GM23338 (cell line): ENCODE data around the gene ESRP2. TPM values are rescaled to one million over a fixed set of nuclear protein-coding genes. Genes with fewer than 3 reads are reported as not detected.
A peak's percentile ranks its signal among the peaks of the same experiment; 100 is the strongest.

Source experiments
- ATAC-seq: fragments of 200-7000 bp; cut with Tn5 transposase; 3 replicates; pipeline ENCODE4 v1.9.1; 2020
- DNase-seq: peaks from one replicate; pipeline ENCODE4 v3.0.0-alpha.2; 2015; ENCODE audit warnings: low spot score
- H2AFZ ChIP-seq: fragments of 200-600 bp; sonication (generic); 2 replicates; pipeline ENCODE4 v1.8.0; 2016; ENCODE audit warnings: antibody characterized with exemption, mild to moderate bottlenecking, moderate library complexity
- H3F3A ChIP-seq: fragments of 200-600 bp; sonication (generic); replicated peaks from 2 replicates; pipeline ENCODE4 v1.8.0; 2017; ENCODE audit warnings: antibody characterized with exemption, mixed run types, low read depth
- H3K27ac ChIP-seq: fragments of 200-600 bp; sonication (generic); 2 replicates; pipeline ENCODE4 v1.6.1; 2016; ENCODE audit warnings: low read depth
- H3K27me3 ChIP-seq: fragments of 200-600 bp; sonication (generic); 2 replicates; pipeline ENCODE4 v1.8.0; 2016; ENCODE audit warnings: mild to moderate bottlenecking, mixed run types, moderate library complexity; ENCODE audit not compliant: insufficient read depth
- H3K36me3 ChIP-seq: fragments of 200-600 bp; sonication (generic); 2 replicates; pipeline ENCODE4 v1.8.0; 2016; ENCODE audit warnings: mild to moderate bottlenecking; ENCODE audit not compliant: insufficient read depth
- H3K4me1 ChIP-seq: fragments of 200-600 bp; sonication (generic); 2 replicates; pipeline ENCODE4 v1.8.0; 2016; ENCODE audit warnings: mild to moderate bottlenecking, moderate library complexity; ENCODE audit not compliant: insufficient read depth
- H3K4me2 ChIP-seq: fragments of 200-600 bp; sonication (generic); 2 replicates; pipeline ENCODE4 v1.7.1; 2017; ENCODE audit warnings: mixed run types
- H3K4me3 ChIP-seq: fragments of 200-600 bp; sonication (generic); 2 replicates; pipeline ENCODE4 v1.6.1; 2016; ENCODE audit warnings: mixed run types
- H3K79me2 ChIP-seq: fragments of 200-600 bp; sonication (generic); replicated peaks from 2 replicates; pipeline ENCODE4 v1.8.0; 2017; ENCODE audit warnings: mild to moderate bottlenecking; ENCODE audit not compliant: insufficient read depth
- H3K9me2 ChIP-seq: fragments of 200-600 bp; sonication (generic); 2 replicates; pipeline ENCODE4 v1.8.0; 2017; ENCODE audit not compliant: insufficient read depth
- H4K20me1 ChIP-seq: fragments of 200-600 bp; sonication (generic); replicated peaks from 2 replicates; pipeline ENCODE4 v1.8.0; 2017; ENCODE audit warnings: mild to moderate bottlenecking; ENCODE audit not compliant: insufficient read depth
- H3K27ac Mint-ChIP-seq: 2 replicates; pipeline ENCODE4 v1.8.0; 2020; ENCODE audit warnings: inconsistent platforms, mild to moderate bottlenecking, moderate library complexity, mixed read lengths
- H3K27me3 Mint-ChIP-seq: 3 replicates; pipeline ENCODE4 v1.8.0; 2022; ENCODE audit warnings: low read depth, mild to moderate bottlenecking, moderate library complexity, mixed read lengths, inconsistent platforms; ENCODE audit not compliant: insufficient read depth, poor library complexity
- H3K36me3 Mint-ChIP-seq: 3 replicates; pipeline ENCODE4 v1.8.0; 2021; ENCODE audit warnings: low read depth, mild to moderate bottlenecking, inconsistent platforms, moderate library complexity, mixed read lengths
- H3K4me1 Mint-ChIP-seq: 3 replicates; pipeline ENCODE4 v1.8.0; 2020; ENCODE audit warnings: mild to moderate bottlenecking, inconsistent platforms, mixed read lengths
- H3K4me3 Mint-ChIP-seq: 3 replicates; pipeline ENCODE4 v1.8.0; 2021; ENCODE audit warnings: moderate library complexity, mild to moderate bottlenecking, inconsistent platforms, mixed read lengths
- H3K9me3 Mint-ChIP-seq: 3 replicates; pipeline ENCODE4 v1.8.0; 2020; ENCODE audit warnings: moderate library complexity, mild to moderate bottlenecking, inconsistent platforms, mixed read lengths
- CREB1 ChIP-seq: fragments of 250-450 bp; sonication (Bioruptor Pico); IDR thresholded peaks from 2 replicates; pipeline ENCODE4 v1.5.0; 2020; ENCODE audit warnings: low read depth, mild to moderate bottlenecking, moderate library complexity
- EZH2 ChIP-seq: fragments of 200-600 bp; sonication (generic); IDR thresholded peaks from one replicate; pipeline ENCODE4 v1.8.0; 2017; ENCODE audit warnings: antibody characterized with exemption, mild to moderate bottlenecking, low read depth; ENCODE audit not compliant: unreplicated experiment
- EZH2phosphoT487 ChIP-seq: fragments of 200-600 bp; sonication (generic); IDR thresholded peaks from one replicate; pipeline ENCODE4 v1.8.1; 2018; ENCODE audit warnings: antibody characterized with exemption; ENCODE audit not compliant: unreplicated experiment
- JUNB ChIP-seq: IDR thresholded peaks from one replicate; pipeline ENCODE4 v1.6.1; 2016; ENCODE audit warnings: antibody characterized with exemption; ENCODE audit not compliant: unreplicated experiment
- NANOG ChIP-seq: IDR thresholded peaks from 2 replicates; pipeline ENCODE4 v1.6.1; 2016; ENCODE audit warnings: antibody characterized with exemption, borderline replicate concordance
- POLR2AphosphoS5 ChIP-seq: IDR thresholded peaks from 2 replicates; pipeline ENCODE4 v1.6.1; 2016; ENCODE audit warnings: antibody characterized with exemption, low read depth
- REST ChIP-seq: IDR thresholded peaks from one replicate; pipeline ENCODE4 v1.6.1; 2018; ENCODE audit warnings: antibody characterized with exemption; ENCODE audit not compliant: unreplicated experiment
- STAT1 ChIP-seq: IDR thresholded peaks from one replicate; pipeline ENCODE4 v1.6.1; 2016; ENCODE audit warnings: antibody characterized with exemption; ENCODE audit not compliant: unreplicated experiment
- ZNF114 ChIP-seq: fragments of 250-450 bp; sonication (Bioruptor Pico); IDR thresholded peaks from 2 replicates; pipeline ENCODE4 v1.5.0; 2020; ENCODE audit warnings: mild to moderate bottlenecking, moderate library complexity
- ZNF331 ChIP-seq: fragments of 250-450 bp; sonication (Bioruptor Pico); IDR thresholded peaks from 2 replicates; pipeline ENCODE4 v1.5.0; 2020; ENCODE audit warnings: low read depth, mild to moderate bottlenecking, moderate library complexity
- long read RNA-seq: library from polyadenylated mRNA; unstranded; transcript quantifications from one replicate; pipeline ENCODE4 v2.0.0, GENCODE V29; 2020; ENCODE audit not compliant: unreplicated experiment
- polyA plus RNA-seq: library from polyadenylated mRNA; unstranded; fragments of >200 nt; fragmentation: Nextera tagmentation; extraction: Ambion mirVana; gene quantifications from 2 replicates; pipeline ENCODE4 v1.2.1, GENCODE V29; 2016
- total RNA-seq: library from RNA; depleted of rRNA; stranded (reverse); fragments of >200 nt; shearing (Covaris generic); gene quantifications from 2 replicates; pipeline ENCODE4 v1.2.3, GENCODE V29; 2014; rRNA removed
- TF ChIP-seq, protein P1 (sequence below), 2 experiments: fragments of 200-600 bp in 1 of 2; sonication (generic) in 1 of 2; conservative IDR thresholded peaks; 2 replicates each; pipeline versions ENCODE4 v1.5.1 to v1.6.1; 2016 to 2017; ENCODE audit warnings: antibody characterized with exemption in 2 of 2, low read depth in 2 of 2, mild to moderate bottlenecking in 2 of 2, moderate library complexity in 1 of 2
- TF ChIP-seq, protein P2 (sequence below): IDR thresholded peaks from 2 replicates; pipeline ENCODE4 v1.6.1; 2016; ENCODE audit warnings: antibody characterized with exemption
- TF ChIP-seq, protein P3 (sequence below): fragments of 250-450 bp; sonication (Bioruptor Pico); IDR thresholded peaks from 2 replicates; pipeline ENCODE4 v1.5.0; 2020; ENCODE audit warnings: mild to moderate bottlenecking, moderate library complexity

ESRP2 gene
- total RNA-seq (42.7 and 44.0 TPM in 2 replicates), polyA plus RNA-seq (16.2 TPM in 2 replicates)
- long read RNA-seq, partial matches to known transcripts: 3 of 5 reads
- long read RNA-seq, other reads (novel, unspliced or antisense): 0 of 5 reads

- peaks cover 3% of the 10 kb centered on the region; the same call in 1 of the 2 replicates for H3K27me3 ChIP-seq
- peaks cover 22% of the 10 kb centered on the region for H3K36me3 Mint-ChIP-seq
- H3F3A ChIP-seq: peaks cover 18% of the 10 kb centered on the region
- peaks cover 22% of the 10 kb centered on the region for H3K27me3 Mint-ChIP-seq
- H3K36me3 ChIP-seq: 0 out of 2 replicates have a peak, but pooled peaks cover 4% of the 10 kb centered on the region
- peak within 1 kb of the TSS; percentile 99 for H3K27ac ChIP-seq
- peak within 1 kb of the TSS; percentile 97 for H3K27ac Mint-ChIP-seq
- H3K4me1 ChIP-seq: peaks cover 17% of the 10 kb centered on the region
- TF ChIP-seq NANOG: no peak
- no peak for TF ChIP-seq REST
- TF ChIP-seq CREB1 (CRISPR knock-in tag): no peak
- TF ChIP-seq, protein P1, sequence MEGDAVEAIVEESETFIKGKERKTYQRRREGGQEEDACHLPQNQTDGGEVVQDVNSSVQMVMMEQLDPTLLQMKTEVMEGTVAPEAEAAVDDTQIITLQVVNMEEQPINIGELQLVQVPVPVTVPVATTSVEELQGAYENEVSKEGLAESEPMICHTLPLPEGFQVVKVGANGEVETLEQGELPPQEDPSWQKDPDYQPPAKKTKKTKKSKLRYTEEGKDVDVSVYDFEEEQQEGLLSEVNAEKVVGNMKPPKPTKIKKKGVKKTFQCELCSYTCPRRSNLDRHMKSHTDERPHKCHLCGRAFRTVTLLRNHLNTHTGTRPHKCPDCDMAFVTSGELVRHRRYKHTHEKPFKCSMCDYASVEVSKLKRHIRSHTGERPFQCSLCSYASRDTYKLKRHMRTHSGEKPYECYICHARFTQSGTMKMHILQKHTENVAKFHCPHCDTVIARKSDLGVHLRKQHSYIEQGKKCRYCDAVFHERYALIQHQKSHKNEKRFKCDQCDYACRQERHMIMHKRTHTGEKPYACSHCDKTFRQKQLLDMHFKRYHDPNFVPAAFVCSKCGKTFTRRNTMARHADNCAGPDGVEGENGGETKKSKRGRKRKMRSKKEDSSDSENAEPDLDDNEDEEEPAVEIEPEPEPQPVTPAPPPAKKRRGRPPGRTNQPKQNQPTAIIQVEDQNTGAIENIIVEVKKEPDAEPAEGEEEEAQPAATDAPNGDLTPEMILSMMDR (conservative IDR thresholded peaks at IDR 0.05; ENCODE audit: low read depth in 2 of 2): no peak
- TF ChIP-seq, protein P2, sequence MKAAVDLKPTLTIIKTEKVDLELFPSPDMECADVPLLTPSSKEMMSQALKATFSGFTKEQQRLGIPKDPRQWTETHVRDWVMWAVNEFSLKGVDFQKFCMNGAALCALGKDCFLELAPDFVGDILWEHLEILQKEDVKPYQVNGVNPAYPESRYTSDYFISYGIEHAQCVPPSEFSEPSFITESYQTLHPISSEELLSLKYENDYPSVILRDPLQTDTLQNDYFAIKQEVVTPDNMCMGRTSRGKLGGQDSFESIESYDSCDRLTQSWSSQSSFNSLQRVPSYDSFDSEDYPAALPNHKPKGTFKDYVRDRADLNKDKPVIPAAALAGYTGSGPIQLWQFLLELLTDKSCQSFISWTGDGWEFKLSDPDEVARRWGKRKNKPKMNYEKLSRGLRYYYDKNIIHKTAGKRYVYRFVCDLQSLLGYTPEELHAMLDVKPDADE: no peak
- TF ChIP-seq, protein P3, sequence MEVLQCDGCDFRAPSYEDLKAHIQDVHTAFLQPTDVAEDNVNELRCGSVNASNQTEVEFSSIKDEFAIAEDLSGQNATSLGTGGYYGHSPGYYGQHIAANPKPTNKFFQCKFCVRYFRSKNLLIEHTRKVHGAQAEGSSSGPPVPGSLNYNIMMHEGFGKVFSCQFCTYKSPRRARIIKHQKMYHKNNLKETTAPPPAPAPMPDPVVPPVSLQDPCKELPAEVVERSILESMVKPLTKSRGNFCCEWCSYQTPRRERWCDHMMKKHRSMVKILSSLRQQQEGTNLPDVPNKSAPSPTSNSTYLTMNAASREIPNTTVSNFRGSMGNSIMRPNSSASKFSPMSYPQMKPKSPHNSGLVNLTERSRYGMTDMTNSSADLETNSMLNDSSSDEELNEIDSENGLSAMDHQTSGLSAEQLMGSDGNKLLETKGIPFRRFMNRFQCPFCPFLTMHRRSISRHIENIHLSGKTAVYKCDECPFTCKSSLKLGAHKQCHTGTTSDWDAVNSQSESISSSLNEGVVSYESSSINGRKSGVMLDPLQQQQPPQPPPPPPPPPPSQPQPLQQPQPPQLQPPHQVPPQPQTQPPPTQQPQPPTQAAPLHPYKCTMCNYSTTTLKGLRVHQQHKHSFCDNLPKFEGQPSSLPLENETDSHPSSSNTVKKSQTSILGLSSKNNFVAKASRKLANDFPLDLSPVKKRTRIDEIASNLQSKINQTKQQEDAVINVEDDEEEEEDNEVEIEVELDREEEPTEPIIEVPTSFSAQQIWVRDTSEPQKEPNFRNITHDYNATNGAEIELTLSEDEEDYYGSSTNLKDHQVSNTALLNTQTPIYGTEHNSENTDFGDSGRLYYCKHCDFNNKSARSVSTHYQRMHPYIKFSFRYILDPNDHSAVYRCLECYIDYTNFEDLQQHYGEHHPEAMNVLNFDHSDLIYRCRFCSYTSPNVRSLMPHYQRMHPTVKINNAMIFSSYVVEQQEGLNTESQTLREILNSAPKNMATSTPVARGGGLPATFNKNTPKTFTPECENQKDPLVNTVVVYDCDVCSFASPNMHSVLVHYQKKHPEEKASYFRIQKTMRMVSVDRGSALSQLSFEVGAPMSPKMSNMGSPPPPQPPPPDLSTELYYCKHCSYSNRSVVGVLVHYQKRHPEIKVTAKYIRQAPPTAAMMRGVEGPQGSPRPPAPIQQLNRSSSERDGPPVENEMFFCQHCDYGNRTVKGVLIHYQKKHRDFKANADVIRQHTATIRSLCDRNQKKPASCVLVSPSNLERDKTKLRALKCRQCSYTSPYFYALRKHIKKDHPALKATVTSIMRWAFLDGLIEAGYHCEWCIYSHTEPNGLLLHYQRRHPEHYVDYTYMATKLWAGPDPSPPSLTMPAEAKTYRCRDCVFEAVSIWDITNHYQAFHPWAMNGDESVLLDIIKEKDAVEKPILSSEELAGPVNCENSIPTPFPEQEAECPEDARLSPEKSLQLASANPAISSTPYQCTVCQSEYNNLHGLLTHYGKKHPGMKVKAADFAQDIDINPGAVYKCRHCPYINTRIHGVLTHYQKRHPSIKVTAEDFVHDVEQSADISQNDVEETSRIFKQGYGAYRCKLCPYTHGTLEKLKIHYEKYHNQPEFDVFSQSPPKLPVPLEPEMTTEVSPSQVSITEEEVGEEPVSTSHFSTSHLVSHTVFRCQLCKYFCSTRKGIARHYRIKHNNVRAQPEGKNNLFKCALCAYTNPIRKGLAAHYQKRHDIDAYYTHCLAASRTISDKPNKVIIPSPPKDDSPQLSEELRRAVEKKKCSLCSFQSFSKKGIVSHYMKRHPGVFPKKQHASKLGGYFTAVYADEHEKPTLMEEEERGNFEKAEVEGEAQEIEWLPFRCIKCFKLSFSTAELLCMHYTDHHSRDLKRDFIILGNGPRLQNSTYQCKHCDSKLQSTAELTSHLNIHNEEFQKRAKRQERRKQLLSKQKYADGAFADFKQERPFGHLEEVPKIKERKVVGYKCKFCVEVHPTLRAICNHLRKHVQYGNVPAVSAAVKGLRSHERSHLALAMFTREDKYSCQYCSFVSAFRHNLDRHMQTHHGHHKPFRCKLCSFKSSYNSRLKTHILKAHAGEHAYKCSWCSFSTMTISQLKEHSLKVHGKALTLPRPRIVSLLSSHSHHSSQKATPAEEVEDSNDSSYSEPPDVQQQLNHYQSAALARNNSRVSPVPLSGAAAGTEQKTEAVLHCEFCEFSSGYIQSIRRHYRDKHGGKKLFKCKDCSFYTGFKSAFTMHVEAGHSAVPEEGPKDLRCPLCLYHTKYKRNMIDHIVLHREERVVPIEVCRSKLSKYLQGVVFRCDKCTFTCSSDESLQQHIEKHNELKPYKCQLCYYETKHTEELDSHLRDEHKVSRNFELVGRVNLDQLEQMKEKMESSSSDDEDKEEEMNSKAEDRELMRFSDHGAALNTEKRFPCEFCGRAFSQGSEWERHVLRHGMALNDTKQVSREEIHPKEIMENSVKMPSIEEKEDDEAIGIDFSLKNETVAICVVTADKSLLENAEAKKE: no peak
- no peak for TF ChIP-seq EZH2phosphoT487
- no peak for TF ChIP-seq ZNF114 (CRISPR knock-in tag)
- no peak for TF ChIP-seq STAT1
- no peak for TF ChIP-seq JUNB
- no peak for TF ChIP-seq POLR2AphosphoS5
- TF ChIP-seq EZH2: no peak
- no peak for TF ChIP-seq ZNF331 (CRISPR knock-in tag)
- ATAC-seq (no peak), DNase-seq (no peak)
- peak within 1 kb of the TSS; percentile 92 for H3K4me3 Mint-ChIP-seq
- H3K4me1 Mint-ChIP-seq: peaks cover 26% of the 10 kb centered on the region
- H3K4me2 ChIP-seq: peak within 1 kb of the TSS; percentile 99
- H3K79me2 ChIP-seq: peaks cover 23% of the 10 kb centered on the region
- H3K9me3 Mint-ChIP-seq: peaks cover 4% of the 10 kb centered on the region
- H2AFZ ChIP-seq: peak within 1 kb of the TSS; percentile 65
- peak within 1 kb of the TSS; percentile 98 for H3K4me3 ChIP-seq
- H3K9me2 ChIP-seq: no peaks in the 10 kb centered on the region
- H4K20me1 ChIP-seq: peaks cover 18% of the 10 kb centered on the region
These were observed at the start of gene ESRP2 for GRCh38 chr16:68235887-68236136. Gene ESRP2 (minus strand): TSS chr16:68236127. CDS start chr16:68236045, 82 bp downstream.
